GM18511 (cell line): ENCODE results near the gene DOCK10.
"Not testable (repeated sequence)": the region's sequence is repeated elsewhere in the genome, so short reads cannot be mapped to it uniquely, and the experiment has no call there.

ENCODE experiments used
- ATAC-seq: cut with Tn5 transposase; IDR thresholded peaks from one replicate; pipeline ENCODE4 v1.9.1; 2021; ENCODE audit warnings: mild to moderate bottlenecking, moderate library complexity; ENCODE audit not compliant: unreplicated experiment

DOCK10 gene

GRCh38 chr2:225041851-225042799 lies at the start of gene DOCK10:
Gene DOCK10, minus strand, starts transcription at chr2:225042468. Its CDS starts 94 bp downstream, at chr2:225042374.
- ATAC-seq = peak; percentile 37

- ATAC-seq = no peak
Observed at GRCh38 chr2:225091336-225091735, 49.1 kb upstream of the DOCK10 start.

- ATAC-seq = no peak
Observed at GRCh38 chr2:225090746-225091145, 48.5 kb upstream of the DOCK10 start.

- ATAC-seq = no peak
Observed at GRCh38 chr2:225086915-225087314, 44.6 kb upstream of the DOCK10 start.

- no peak for ATAC-seq
Observed at GRCh38 chr2:225086439-225086838, 44.2 kb upstream of the DOCK10 start.

GRCh38 chr2:225083276-225083675 lies 41.0 kb upstream of the DOCK10 start:
- no peak for ATAC-seq

GRCh38 chr2:225076125-225076524 lies 33.9 kb upstream of the DOCK10 start:
- ATAC-seq = no peak

- no peak for ATAC-seq
Observed at GRCh38 chr2:225074919-225075681, 32.8 kb upstream of the DOCK10 start.

GRCh38 chr2:225074366-225074765 lies 32.1 kb upstream of the DOCK10 start:
- no peak for ATAC-seq

- ATAC-seq = no peak
Observed at GRCh38 chr2:225073198-225073597, 30.9 kb upstream of the DOCK10 start.

- no peak for ATAC-seq
Observed at GRCh38 chr2:225072444-225072843, 30.2 kb upstream of the DOCK10 start.

GRCh38 chr2:225070811-225071210 lies 28.5 kb upstream of the DOCK10 start:
- ATAC-seq = no peak

GRCh38 chr2:225069966-225070365 lies 27.7 kb upstream of the DOCK10 start:
- no peak for ATAC-seq

GRCh38 chr2:225069477-225069876 lies 27.2 kb upstream of the DOCK10 start:
- ATAC-seq = no peak

- ATAC-seq = no peak
Observed at GRCh38 chr2:225065882-225066281, 23.6 kb upstream of the DOCK10 start.

GRCh38 chr2:225064928-225065327 lies 22.7 kb upstream of the DOCK10 start:
- no peak for ATAC-seq

GRCh38 chr2:225064362-225064761 lies 22.1 kb upstream of the DOCK10 start:
- peak; percentile 69 for ATAC-seq

GRCh38 chr2:225056330-225057073 lies 14.2 kb upstream of the DOCK10 start:
- ATAC-seq = no peak

GRCh38 chr2:225055714-225056113 lies 13.4 kb upstream of the DOCK10 start:
- no peak for ATAC-seq

- ATAC-seq = peak; percentile 92
Observed at GRCh38 chr2:225052703-225053102, 10.4 kb upstream of the DOCK10 start.

GRCh38 chr2:225047502-225047901 lies 5.2 kb upstream of the DOCK10 start:
- ATAC-seq = not testable (repeated sequence)
